Uterus (tissue), 4 donors: ENCODE measurements around the gene PSORS1C1. TPM values are rescaled to one million over a fixed set of nuclear protein-coding genes. Genes with fewer than 3 reads are reported as not detected.
A peak's percentile ranks its signal among the peaks of the same experiment; 100 is the strongest.
"Not testable (repeated sequence)": the region's sequence is repeated elsewhere in the genome, so short reads cannot be mapped to it uniquely, and the experiment has no call there.

ENCODE experiments used
- DNase-seq, 2 donors: peaks; one replicate each; pipeline ENCODE4 v3.0.0-alpha.2; 2019 to 2020
- H3K27ac ChIP-seq, 2 donors: fragments of 200-600 bp; sonication (generic); 1 replicate in 1 of 2; 2 replicates in 1 of 2; pipeline ENCODE4 v1.5.1; 2016 to 2018
- H3K27me3 ChIP-seq, 2 donors: fragments of 200-600 bp; sonication (generic); one replicate each; pipeline ENCODE4 v1.5.1; 2018 to 2019; ENCODE audit warnings: control low read depth in 1 of 2
- H3K36me3 ChIP-seq, 2 donors: fragments of 200-600 bp; sonication (generic); one replicate each; pipeline ENCODE4 v1.5.1; 2019; ENCODE audit warnings: control low read depth in 1 of 2
- H3K4me1 ChIP-seq, 2 donors: fragments of 200-600 bp; sonication (generic); one replicate each; pipeline ENCODE4 v1.5.1; 2018 to 2019; ENCODE audit warnings: control low read depth in 1 of 2
- H3K4me3 ChIP-seq, 2 donors: fragments of 200-600 bp; sonication (generic); 1 replicate in 1 of 2; 2 replicates in 1 of 2; pipeline ENCODE4 v1.5.1; 2018 to 2019; ENCODE audit warnings: mild to moderate bottlenecking in 1 of 2
- H3K9me3 ChIP-seq, 2 donors: fragments of 200-600 bp; sonication (generic); one replicate each; pipeline ENCODE4 v1.5.1; 2019; ENCODE audit warnings: control low read depth in 1 of 2
- POLR2A ChIP-seq, 2 donors: fragments of 450-650 bp; IDR thresholded peaks; one replicate each; pipeline ENCODE4 v1.6.1; 2016; ENCODE audit warnings: antibody characterized with exemption in 2 of 2, mild to moderate bottlenecking in 1 of 2, moderate library complexity in 1 of 2
- intact Hi-C: fragments of 100-400 bp; cut with DNase I; formaldehyde crosslinking; loops from one replicate; pipeline ENCODE4 v1.15.1; 2023; ENCODE audit warnings: low total_unique reads
- small RNA-seq: library from RNA; depleted of rRNA; stranded (forward); fragments of <200 nt; gene quantifications from one replicate; pipeline ENCODE3, GENCODE V24; 2016
- total RNA-seq, 4 donors: library from RNA; depleted of rRNA in 3 of 4; stranded (reverse); fragments of >200 nt in 3 of 4; gene quantifications; one replicate each; pipeline versions ENCODE4 v1.1.0 to v1.2.4, GENCODE V29; 2014 to 2023
- TF ChIP-seq, protein P1 (sequence below), 4 experiments: fragments of 200-600 bp in 2 of 4; fragments of 450-650 bp in 2 of 4; sonication (generic) in 2 of 4; IDR thresholded peaks; one replicate each; pipeline ENCODE4 v1.5.1; 2016 to 2019; ENCODE audit warnings: antibody characterized with exemption in 4 of 4, mild to moderate bottlenecking in 2 of 4, moderate library complexity in 1 of 4
- donor health status: DM: yes; HTN: yes; CAD: no.

The PSORS1C1 gene
- total RNA-seq, 4 donors from 2014 or later, result under 0.01 to 4.5 (median 0.54) TPM

DNA sequence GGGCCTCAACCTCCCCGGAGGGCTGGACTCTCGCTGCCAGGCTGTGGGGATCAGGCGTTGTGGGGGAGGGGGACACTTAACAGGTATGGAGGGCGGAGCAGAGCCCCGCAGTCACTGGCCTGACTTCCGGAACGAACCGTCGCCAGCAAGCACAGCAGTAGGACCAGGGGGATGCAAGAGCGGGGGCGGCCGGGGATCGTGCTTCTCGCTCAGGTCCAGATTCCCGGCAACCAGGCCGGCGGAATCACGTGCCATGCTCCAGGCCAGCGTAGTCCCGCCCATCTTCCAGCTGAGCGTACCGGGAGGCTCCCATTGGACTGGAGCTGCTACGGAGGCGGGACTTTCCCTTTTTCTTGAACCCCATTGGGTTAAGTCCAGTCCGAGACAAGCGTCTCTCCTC lies 65.9 kb downstream of the PSORS1C1 start:
- H3K4me3 ChIP-seq, result peak overlapping the region in 1 of 2 donors; percentile 6
- no peaks in the 10 kb centered on the region for H3K36me3 ChIP-seq
- no peaks in the 10 kb centered on the region for H3K9me3 ChIP-seq
- TF ChIP-seq POLR2A (IDR thresholded peaks at IDR 0.05), result no peak
- TF ChIP-seq, protein P1, sequence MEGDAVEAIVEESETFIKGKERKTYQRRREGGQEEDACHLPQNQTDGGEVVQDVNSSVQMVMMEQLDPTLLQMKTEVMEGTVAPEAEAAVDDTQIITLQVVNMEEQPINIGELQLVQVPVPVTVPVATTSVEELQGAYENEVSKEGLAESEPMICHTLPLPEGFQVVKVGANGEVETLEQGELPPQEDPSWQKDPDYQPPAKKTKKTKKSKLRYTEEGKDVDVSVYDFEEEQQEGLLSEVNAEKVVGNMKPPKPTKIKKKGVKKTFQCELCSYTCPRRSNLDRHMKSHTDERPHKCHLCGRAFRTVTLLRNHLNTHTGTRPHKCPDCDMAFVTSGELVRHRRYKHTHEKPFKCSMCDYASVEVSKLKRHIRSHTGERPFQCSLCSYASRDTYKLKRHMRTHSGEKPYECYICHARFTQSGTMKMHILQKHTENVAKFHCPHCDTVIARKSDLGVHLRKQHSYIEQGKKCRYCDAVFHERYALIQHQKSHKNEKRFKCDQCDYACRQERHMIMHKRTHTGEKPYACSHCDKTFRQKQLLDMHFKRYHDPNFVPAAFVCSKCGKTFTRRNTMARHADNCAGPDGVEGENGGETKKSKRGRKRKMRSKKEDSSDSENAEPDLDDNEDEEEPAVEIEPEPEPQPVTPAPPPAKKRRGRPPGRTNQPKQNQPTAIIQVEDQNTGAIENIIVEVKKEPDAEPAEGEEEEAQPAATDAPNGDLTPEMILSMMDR (IDR thresholded peaks at IDR 0.05), result no peak
- intact Hi-C loops, result no loop called here
- peak; percentile 33 to 66 for DNase-seq
- no peak overlapping the region for H3K27ac ChIP-seq
- H3K4me1 ChIP-seq, result no peaks in the 10 kb centered on the region
- H3K27me3 ChIP-seq, result no peaks in the 10 kb centered on the region

DNA sequence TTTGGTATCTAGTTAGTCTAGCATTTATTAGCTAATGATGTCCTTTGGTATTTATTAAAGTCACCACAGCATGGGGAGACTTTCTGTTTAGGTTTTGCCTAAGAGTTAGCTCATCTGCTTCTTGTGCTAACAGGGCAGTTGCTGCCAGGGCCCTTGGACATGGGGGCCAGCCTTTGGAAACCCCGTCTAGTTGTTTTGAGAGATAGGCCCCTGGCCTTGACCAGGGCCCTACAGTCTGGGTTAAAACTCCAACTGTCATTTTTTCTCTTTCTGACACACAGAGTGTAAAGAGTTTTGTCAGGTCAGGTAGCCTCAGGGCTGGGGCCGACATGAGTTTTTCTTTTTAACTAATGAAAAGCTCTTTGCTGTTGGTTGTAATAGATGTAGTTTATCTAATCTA lies 68.7 kb downstream of the PSORS1C1 start:
- H3K9me3 ChIP-seq, H3K4me1 ChIP-seq, H3K4me3 ChIP-seq, H3K36me3 ChIP-seq, H3K27me3 ChIP-seq, H3K27ac ChIP-seq, intact Hi-C loops, DNase-seq: not testable (repeated sequence)

- H3K36me3 ChIP-seq, intact Hi-C loops, H3K4me3 ChIP-seq, H3K27me3 ChIP-seq, H3K4me1 ChIP-seq, DNase-seq, H3K9me3 ChIP-seq, H3K27ac ChIP-seq: not testable (repeated sequence)
Observed at GRCh38 chr6:31183859-31184258, 69.3 kb downstream of the PSORS1C1 start.

DNA sequence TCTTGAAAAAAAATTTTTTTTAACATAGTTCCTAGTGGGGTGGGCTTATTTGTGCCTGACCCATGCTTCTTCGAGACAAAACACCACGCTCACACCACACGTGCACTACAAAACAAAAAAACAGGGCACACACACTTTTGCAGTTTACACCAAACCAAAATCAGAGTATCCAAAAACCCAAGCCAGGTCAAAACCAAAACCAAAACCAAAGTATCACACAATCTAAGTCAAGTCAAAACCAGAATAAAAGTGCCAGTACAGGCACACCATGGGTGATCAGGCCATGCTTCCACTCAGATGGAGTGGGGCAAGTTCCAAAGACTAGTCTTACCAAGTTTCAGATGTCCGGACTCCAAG lies 71.1 kb downstream of the PSORS1C1 start:
- H3K27me3 ChIP-seq, H3K4me1 ChIP-seq, H3K9me3 ChIP-seq, H3K36me3 ChIP-seq, intact Hi-C loops, DNase-seq, H3K4me3 ChIP-seq: not testable (repeated sequence)
- H3K27ac ChIP-seq, result peak overlapping the region; percentile 37 to 53

- DNase-seq, result peak in 1 of 2 donors; percentile 41
Observed at GRCh38 chr6:31186052-31186734, 71.6 kb downstream of the PSORS1C1 start.

DNA sequence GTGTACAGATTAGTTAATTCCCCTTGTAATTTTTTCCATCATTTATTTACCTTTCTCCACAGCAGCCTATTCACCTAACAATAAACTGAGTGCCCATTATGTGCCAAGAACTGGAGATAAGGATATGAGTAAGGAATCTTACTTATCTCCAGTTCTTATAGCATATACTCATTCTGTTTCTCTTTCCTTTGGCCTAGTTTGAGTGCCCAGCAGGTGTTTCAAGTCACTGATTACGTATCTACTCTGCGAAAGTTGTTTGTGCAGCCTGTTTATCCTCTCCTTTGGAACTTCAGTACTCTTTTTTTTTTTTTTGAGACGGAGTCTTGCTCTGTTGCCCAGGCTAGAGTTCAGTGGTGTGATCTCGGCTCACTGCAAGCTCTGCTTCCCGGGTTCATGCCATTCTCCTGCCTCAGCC lies 73.2 kb downstream of the PSORS1C1 start:
- no peak for DNase-seq

More at GRCh38 chr6:31186052-31186734, 71.6 kb downstream of the PSORS1C1 start:
- Histone ChIP-seq H3K36me3 (no peaks in the 10 kb centered on the region), H3K27ac (peak overlapping the region; percentile 37 to 53), H3K4me1 (no peaks in the 10 kb centered on the region), H3K9me3 (no peaks in the 10 kb centered on the region), H3K4me3 (no peak overlapping the region), H3K27me3 (no peaks in the 10 kb centered on the region)
- TF ChIP-seq POLR2A (IDR thresholded peaks at IDR 0.05), result no peak
- TF ChIP-seq, protein P1 (IDR thresholded peaks at IDR 0.05), result no peak
- intact Hi-C loops, result no loop called here

GRCh38 chr6:31189223-31189622 lies 74.6 kb downstream of the PSORS1C1 start:
- not testable (repeated sequence) for DNase-seq, H3K4me1 ChIP-seq

More for the DNA sequence above, 73.2 kb downstream of the PSORS1C1 start:
- Histone ChIP-seq H3K36me3 (no peaks in the 10 kb centered on the region), H3K4me1 (no peaks in the 10 kb centered on the region), H3K9me3 (no peaks in the 10 kb centered on the region), H3K27me3 (no peaks in the 10 kb centered on the region), H3K4me3 (no peak overlapping the region), H3K27ac (no peak overlapping the region)
- intact Hi-C loops, result no loop called here
- TF ChIP-seq POLR2A (IDR thresholded peaks at IDR 0.05), result no peak
- TF ChIP-seq, protein P1 (IDR thresholded peaks at IDR 0.05), result no peak

More at GRCh38 chr6:31189223-31189622, 74.6 kb downstream of the PSORS1C1 start:
- H3K36me3 ChIP-seq, H3K4me3 ChIP-seq, intact Hi-C loops, H3K27ac ChIP-seq, H3K27me3 ChIP-seq, H3K9me3 ChIP-seq: not testable (repeated sequence)

Small RNA genes lying within 50 kb of the gene (small RNA-seq; reads per million reads assigned to genes)
- gene POLR2LP1 (not detected), gene RNU6-1133P (not detected)

Other genes starting within 250 kb of the PSORS1C1 start
- 10 to 100 TPM in 2 of 4 donors, 1 to 10 TPM in 2; 2.1 to 74.1 (median 30.3) TPM for gene DDR1, start 230.3 kb upstream of the PSORS1C1 start, total RNA-seq
- 10 to 100 TPM in 3 of 4 donors, not detected in 1; 27.4 to 96.6 (median 65.2) TPM for gene GTF2H4, start 206.6 kb upstream of the PSORS1C1 start, total RNA-seq
- gene VARS2, start 200.6 kb upstream of the PSORS1C1 start, total RNA-seq, result 10 to 100 TPM; 12.6 to 34.2 (median 22.4) TPM
- gene SFTA2, start 182.6 kb upstream of the PSORS1C1 start, total RNA-seq, result 1 to 10 TPM in 1 of 4 donors, not detected in 3; 1.1 TPM
- under 1 TPM in 1 of 4 donors, not detected in 3; under 0.01 TPM for gene MUCL3, start 173.8 kb upstream of the PSORS1C1 start, total RNA-seq
- under 1 TPM in 2 of 4 donors, not detected in 2; 0.28 to 0.59 TPM for gene MUC21, start 131.1 kb upstream of the PSORS1C1 start, total RNA-seq
- not detected for gene MUC22, start 104.3 kb upstream of the PSORS1C1 start, total RNA-seq
- gene C6orf15, start 2.2 kb upstream of the PSORS1C1 start, total RNA-seq, result under 1 TPM in 1 of 4 donors, not detected in 3; 0.35 TPM
- gene CDSN, start 5.6 kb downstream of the PSORS1C1 start, total RNA-seq, result under 1 TPM in 1 of 4 donors, not detected in 3; 0.28 TPM
- not detected for gene PSORS1C2, start 24.3 kb downstream of the PSORS1C1 start, total RNA-seq
- 10 to 100 TPM in 2 of 4 donors, 1 to 10 TPM in 1, under 1 TPM in 1; 0.59 to 28.1 (median 12.5) TPM for gene CCHCR1, start 43.0 kb downstream of the PSORS1C1 start, total RNA-seq
- gene TCF19, start 43.8 kb downstream of the PSORS1C1 start, total RNA-seq, result 10 to 100 TPM in 3 of 4 donors, 1 to 10 TPM in 1; 3.6 to 22.3 (median 12.6) TPM
- gene POU5F1, start 55.9 kb downstream of the PSORS1C1 start, total RNA-seq, result 1 to 10 TPM in 2 of 4 donors, under 1 TPM in 1, not detected in 1; 0.67 to 2.8 (median 1.8) TPM
- 100 to 1,000 TPM; 209 to 650 (median 336) TPM for gene HLA-C, start 157.3 kb downstream of the PSORS1C1 start, total RNA-seq
- 1,000 to 10,000 TPM in 1 of 4 donors, 100 to 1,000 TPM in 3; 134 to 1,272 (median 737) TPM for gene HLA-B, start 242.4 kb downstream of the PSORS1C1 start, total RNA-seq